Panc1 (cell line): ENCODE measurements around the gene WNT3. TPM values are rescaled to one million over a fixed set of nuclear protein-coding genes. Genes with fewer than 3 reads are reported as not detected.

ENCODE experiments used
- ATAC-seq: fragments of 200-7000 bp; cut with Tn5 transposase; 2 replicates; pipeline ENCODE4 v1.9.1; 2020; ENCODE audit warnings: mild to moderate bottlenecking, moderate library complexity
- BruUV-seq: library from RNA; stranded (reverse); fragments of 400-500 nt; replicated peaks from 2 replicates; lab custom pipeline; 2021; lab: Mats Ljungman, UMichigan
- CTCF ChIA-PET: fragments of 300-600 bp; sonication (Branson Sonifier 250); formaldehyde crosslinking; loops from one replicate; lab custom pipeline; 2022; ENCODE audit warnings: antibody characterized with exemption; lab: Charles Lee
- POLR2A ChIA-PET: fragments of 300-600 bp; sonication (Branson Sonifier 250); formaldehyde crosslinking; loops from one replicate; lab custom pipeline; 2022; ENCODE audit warnings: antibody characterized with exemption; lab: Charles Lee
- DNase-seq: peaks from one replicate; pipeline ENCODE4 v3.0.0-alpha.2; 2010; ENCODE audit warnings: low read depth, low spot score
- H3K27ac ChIP-seq: 2 replicates; pipeline ENCODE4 v1.5.1; 2011; ENCODE audit warnings: mild to moderate bottlenecking, low read length, inconsistent platforms
- H3K27me3 ChIP-seq: fragments of 200-500 bp; sonication (Bioruptor generic); 2 replicates; pipeline ENCODE4 v1.6.0; 2014; ENCODE audit warnings: low read length, inconsistent platforms; ENCODE audit not compliant: control insufficient read depth, insufficient read depth
- H3K36me3 ChIP-seq: fragments of 200-500 bp; sonication (Bioruptor generic); 2 replicates; pipeline ENCODE4 v1.5.1; 2014; ENCODE audit warnings: inconsistent platforms, mild to moderate bottlenecking, low read length, moderate library complexity; ENCODE audit not compliant: control insufficient read depth, insufficient read depth
- H3K4me1 ChIP-seq: 2 replicates; pipeline ENCODE4 v1.5.1; 2011; ENCODE audit warnings: inconsistent platforms, mild to moderate bottlenecking, low read length, moderate library complexity; ENCODE audit not compliant: control insufficient read depth, insufficient read depth
- H3K4me3 ChIP-seq, 2 experiments: 2 replicates each; pipeline ENCODE4 v1.5.1; 2011 to 2012; ENCODE audit warnings: low read depth in 2 of 2, low read length in 2 of 2, mild to moderate bottlenecking in 2 of 2, inconsistent platforms in 1 of 2, moderate library complexity in 1 of 2
- H3K9me3 ChIP-seq: fragments of 200-500 bp; sonication (Bioruptor generic); 2 replicates; pipeline ENCODE4 v1.5.1; 2014; ENCODE audit warnings: low read depth, mild to moderate bottlenecking, inconsistent platforms, low read length, moderate library complexity; ENCODE audit not compliant: control insufficient read depth, insufficient read depth
- POLR2AphosphoS5 ChIP-seq: IDR thresholded peaks from 2 replicates; pipeline ENCODE4 v1.6.1; 2012; ENCODE audit warnings: mild to moderate bottlenecking, low read depth, low read length, moderate library complexity
- SIN3A ChIP-seq: IDR thresholded peaks from 2 replicates; pipeline ENCODE4 v1.6.1; 2012; ENCODE audit warnings: low read depth, mild to moderate bottlenecking, low read length, moderate library complexity, borderline replicate concordance; ENCODE audit not compliant: insufficient read depth
- TCF7L2 ChIP-seq: IDR thresholded peaks from 2 replicates; pipeline ENCODE4 v1.6.1; 2011; ENCODE audit warnings: mild to moderate bottlenecking, low read depth, low read length, inconsistent platforms
- in situ Hi-C: cut with HindIII; loops from 2 replicates; pipeline ENCODE4 v1.10.0; 2016; ENCODE audit warnings: low sequenced_read_pairs, low pct_unique_long_range_greater_than_20kb
- intact Hi-C: fragments of 100-400 bp; cut with micrococcal nuclease; formaldehyde crosslinking; loops from one replicate; pipeline ENCODE4 v1.10.0; 2022; ENCODE audit not compliant: unreplicated experiment
- total RNA-seq: library from RNA; stranded (reverse); gene quantifications from one replicate; pipeline ENCODE4 v1.2.1, GENCODE V29; 2021; ENCODE audit not compliant: unreplicated experiment
- TF ChIP-seq, protein P1 (sequence below), 2 experiments: IDR thresholded peaks; 2 replicates each; pipeline ENCODE4 v1.6.1; 2011 to 2012; ENCODE audit warnings: low read depth in 2 of 2, control low read depth in 1 of 2, low read length in 1 of 2, mild to moderate bottlenecking in 1 of 2, moderate library complexity in 1 of 2; ENCODE audit not compliant: insufficient read depth in 1 of 2
- TF ChIP-seq, protein P2 (sequence below): fragments of 450-650 bp; IDR thresholded peaks from 2 replicates; pipeline ENCODE4 v1.5.1; 2017; ENCODE audit warnings: mild to moderate bottlenecking

WNT3 gene
- total RNA-seq, 1 experiment from 2014 or later = 3.4 TPM

DNA sequence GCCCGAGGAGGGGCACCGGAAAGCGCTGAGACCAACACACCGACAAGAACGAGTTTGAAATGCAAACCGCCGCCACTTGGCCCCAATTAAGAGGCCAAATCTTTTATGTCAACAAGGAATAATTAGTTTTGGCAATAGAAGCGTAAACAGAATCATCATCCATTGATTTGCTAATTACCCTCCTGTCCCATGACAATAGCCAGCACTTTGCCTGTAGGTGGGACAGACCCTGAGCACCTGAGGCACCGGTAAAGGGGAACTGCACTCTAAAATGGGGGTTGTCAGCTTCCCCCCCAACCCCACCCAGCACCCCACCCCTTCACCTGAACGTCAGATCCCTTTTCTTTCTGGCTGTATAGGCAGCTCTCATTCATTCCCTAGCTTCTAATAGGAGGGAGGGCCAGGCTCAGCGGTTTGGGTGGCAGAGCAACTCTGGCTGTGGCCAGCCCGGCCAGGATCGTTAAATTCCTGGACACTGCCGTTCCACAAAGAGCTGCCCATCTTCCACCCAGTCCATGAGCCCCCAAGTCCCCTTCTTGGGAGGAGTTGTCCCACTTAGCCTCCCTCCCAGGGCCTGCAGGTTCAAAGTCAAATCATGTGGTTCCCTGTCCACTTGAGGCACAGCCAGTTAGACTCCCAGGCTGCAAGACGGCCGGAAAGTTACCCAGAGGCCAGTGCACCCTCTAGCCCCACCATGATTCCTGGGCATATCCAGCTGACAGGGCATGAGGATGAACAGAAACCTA lies 45.8 kb downstream of the WNT3 start:
- in situ Hi-C loops = no loop called here
- no peak for TF ChIP-seq POLR2AphosphoS5
- TF ChIP-seq, protein P1, sequence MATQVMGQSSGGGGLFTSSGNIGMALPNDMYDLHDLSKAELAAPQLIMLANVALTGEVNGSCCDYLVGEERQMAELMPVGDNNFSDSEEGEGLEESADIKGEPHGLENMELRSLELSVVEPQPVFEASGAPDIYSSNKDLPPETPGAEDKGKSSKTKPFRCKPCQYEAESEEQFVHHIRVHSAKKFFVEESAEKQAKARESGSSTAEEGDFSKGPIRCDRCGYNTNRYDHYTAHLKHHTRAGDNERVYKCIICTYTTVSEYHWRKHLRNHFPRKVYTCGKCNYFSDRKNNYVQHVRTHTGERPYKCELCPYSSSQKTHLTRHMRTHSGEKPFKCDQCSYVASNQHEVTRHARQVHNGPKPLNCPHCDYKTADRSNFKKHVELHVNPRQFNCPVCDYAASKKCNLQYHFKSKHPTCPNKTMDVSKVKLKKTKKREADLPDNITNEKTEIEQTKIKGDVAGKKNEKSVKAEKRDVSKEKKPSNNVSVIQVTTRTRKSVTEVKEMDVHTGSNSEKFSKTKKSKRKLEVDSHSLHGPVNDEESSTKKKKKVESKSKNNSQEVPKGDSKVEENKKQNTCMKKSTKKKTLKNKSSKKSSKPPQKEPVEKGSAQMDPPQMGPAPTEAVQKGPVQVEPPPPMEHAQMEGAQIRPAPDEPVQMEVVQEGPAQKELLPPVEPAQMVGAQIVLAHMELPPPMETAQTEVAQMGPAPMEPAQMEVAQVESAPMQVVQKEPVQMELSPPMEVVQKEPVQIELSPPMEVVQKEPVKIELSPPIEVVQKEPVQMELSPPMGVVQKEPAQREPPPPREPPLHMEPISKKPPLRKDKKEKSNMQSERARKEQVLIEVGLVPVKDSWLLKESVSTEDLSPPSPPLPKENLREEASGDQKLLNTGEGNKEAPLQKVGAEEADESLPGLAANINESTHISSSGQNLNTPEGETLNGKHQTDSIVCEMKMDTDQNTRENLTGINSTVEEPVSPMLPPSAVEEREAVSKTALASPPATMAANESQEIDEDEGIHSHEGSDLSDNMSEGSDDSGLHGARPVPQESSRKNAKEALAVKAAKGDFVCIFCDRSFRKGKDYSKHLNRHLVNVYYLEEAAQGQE (IDR thresholded peaks at IDR 0.05; ENCODE audit: insufficient read depth in 1 of 2, low read depth in 2 of 2, low read length in 1 of 2) = no peak
- no peak for TF ChIP-seq SIN3A
- TF ChIP-seq, protein P2, sequence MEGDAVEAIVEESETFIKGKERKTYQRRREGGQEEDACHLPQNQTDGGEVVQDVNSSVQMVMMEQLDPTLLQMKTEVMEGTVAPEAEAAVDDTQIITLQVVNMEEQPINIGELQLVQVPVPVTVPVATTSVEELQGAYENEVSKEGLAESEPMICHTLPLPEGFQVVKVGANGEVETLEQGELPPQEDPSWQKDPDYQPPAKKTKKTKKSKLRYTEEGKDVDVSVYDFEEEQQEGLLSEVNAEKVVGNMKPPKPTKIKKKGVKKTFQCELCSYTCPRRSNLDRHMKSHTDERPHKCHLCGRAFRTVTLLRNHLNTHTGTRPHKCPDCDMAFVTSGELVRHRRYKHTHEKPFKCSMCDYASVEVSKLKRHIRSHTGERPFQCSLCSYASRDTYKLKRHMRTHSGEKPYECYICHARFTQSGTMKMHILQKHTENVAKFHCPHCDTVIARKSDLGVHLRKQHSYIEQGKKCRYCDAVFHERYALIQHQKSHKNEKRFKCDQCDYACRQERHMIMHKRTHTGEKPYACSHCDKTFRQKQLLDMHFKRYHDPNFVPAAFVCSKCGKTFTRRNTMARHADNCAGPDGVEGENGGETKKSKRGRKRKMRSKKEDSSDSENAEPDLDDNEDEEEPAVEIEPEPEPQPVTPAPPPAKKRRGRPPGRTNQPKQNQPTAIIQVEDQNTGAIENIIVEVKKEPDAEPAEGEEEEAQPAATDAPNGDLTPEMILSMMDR = no peak
- no peak for TF ChIP-seq TCF7L2
- CTCF ChIA-PET = no interaction called here
- POLR2A ChIA-PET = interaction anchor here (0.6 kb wide), 1 partner anchor 1784 kb away, joined by 5 read pairs; no protein-coding TSS in a partner anchor
- Histone ChIP-seq H3K4me1 (peaks cover 16% of the 10 kb centered on the region), H3K36me3 (no peaks in the 10 kb centered on the region), H3K27me3 (no peaks in the 10 kb centered on the region), H3K9me3 (no peaks in the 10 kb centered on the region), H3K4me3 (peak overlapping the region; percentile 44 to 60), H3K27ac (peak overlapping the region; percentile 57)
- ATAC-seq (0 out of 2 replicates have a peak, but pooled peaks have one; percentile 32), DNase-seq (no peak)
- intact Hi-C loops = no loop called here
- BruUV-seq = no TSS peak

DNA sequence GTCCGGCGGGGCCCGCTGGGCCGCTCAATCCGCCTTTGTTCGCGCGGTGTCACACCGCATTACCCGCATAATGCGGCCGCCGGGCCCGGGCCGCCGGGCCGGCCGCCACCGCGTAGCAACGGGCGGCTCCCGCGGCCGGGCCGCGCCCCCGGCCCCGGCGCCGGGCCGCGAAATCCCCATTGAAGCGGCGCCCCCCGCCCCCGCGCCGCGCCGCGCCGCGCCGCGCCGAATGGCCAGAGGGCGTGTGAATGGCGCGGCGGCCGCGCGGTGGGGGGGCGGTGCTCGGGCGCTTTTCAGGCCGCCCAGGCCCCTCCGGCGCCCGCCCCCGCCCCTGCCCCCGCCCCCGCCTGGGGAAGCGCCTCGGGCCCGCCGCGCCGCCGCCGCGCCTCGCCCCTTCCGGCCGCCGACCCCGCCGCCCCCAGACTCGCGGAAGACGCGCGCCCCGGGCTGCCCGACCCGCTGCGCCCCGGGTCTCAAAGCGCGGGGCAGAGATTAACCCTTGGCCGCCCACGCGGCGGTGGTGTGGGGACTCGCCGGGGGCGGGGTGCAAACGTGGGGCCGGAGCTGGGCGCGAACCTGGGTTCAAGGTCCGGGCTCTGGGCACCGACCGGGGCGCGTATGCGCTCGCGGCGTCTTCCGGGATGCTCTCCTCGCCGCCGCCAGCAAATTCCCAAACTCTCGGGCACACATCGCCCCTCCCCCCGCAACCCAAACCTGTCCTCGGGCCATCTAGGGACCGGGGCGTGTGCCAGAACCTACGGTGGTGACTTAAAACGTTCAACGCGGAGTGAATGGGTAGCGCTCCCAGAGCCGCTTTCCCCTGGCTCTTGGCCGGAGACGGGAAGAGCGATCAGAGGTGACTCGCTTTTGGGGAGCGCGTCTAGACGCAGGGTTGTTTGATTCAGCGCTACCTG lies 46.7 kb downstream of the WNT3 start:
- ATAC-seq = peak; percentile 73
- no peak for DNase-seq
- Histone ChIP-seq H3K27ac (peak overlapping the region; percentile 57), H3K4me3 (peak overlapping the region; percentile 44 to 60), H3K9me3 (no peaks in the 10 kb centered on the region), H3K27me3 (no peaks in the 10 kb centered on the region), H3K4me1 (peaks cover 16% of the 10 kb centered on the region), H3K36me3 (no peaks in the 10 kb centered on the region)
- CTCF ChIA-PET = no interaction called here
- no TSS peak for BruUV-seq
- POLR2A ChIA-PET = no interaction called here
- in situ Hi-C loops (no loop called here), intact Hi-C loops (no loop called here)
- TF ChIP-seq TCF7L2 (no peak), SIN3A (no peak), POLR2AphosphoS5 (no peak)
- TF ChIP-seq, protein P1 (IDR thresholded peaks at IDR 0.05; ENCODE audit: insufficient read depth in 1 of 2, low read depth in 2 of 2, low read length in 1 of 2) = no peak
- TF ChIP-seq, protein P2 = no peak
